HG02885 (cell line): ENCODE data around the gene RFC2.
"Not testable (repeated sequence)": the region's sequence is repeated elsewhere in the genome, so short reads cannot be mapped to it uniquely, and the experiment has no call there.

Experiments used
- ATAC-seq: cut with Tn5 transposase; IDR thresholded peaks from one replicate; pipeline ENCODE4 v1.9.1; 2021; ENCODE audit warnings: mild to moderate bottlenecking; ENCODE audit not compliant: unreplicated experiment, poor library complexity

Gene RFC2

GRCh38 chr7:74253331-74253730 lies 868 bp downstream of the RFC2 start:
- no peak for ATAC-seq

- no peak for ATAC-seq
Observed at GRCh38 chr7:74252893-74253292, 1.3 kb downstream of the RFC2 start.

GRCh38 chr7:74249058-74249457 lies 5.1 kb downstream of the RFC2 start:
- not testable (repeated sequence) for ATAC-seq

GRCh38 chr7:74248156-74248555 lies 6.0 kb downstream of the RFC2 start:
- ATAC-seq, result no peak

GRCh38 chr7:74246497-74246896 lies 7.7 kb downstream of the RFC2 start:
- ATAC-seq, result no peak

- no peak for ATAC-seq
Observed at GRCh38 chr7:74242122-74242443, 12.1 kb downstream of the RFC2 start.

GRCh38 chr7:74240482-74240881 lies 13.7 kb downstream of the RFC2 start:
- no peak for ATAC-seq

- ATAC-seq, result no peak
Observed at GRCh38 chr7:74236284-74236683, 17.9 kb downstream of the RFC2 start.

- no peak for ATAC-seq
Observed at GRCh38 chr7:74235518-74236268, 18.5 kb downstream of the RFC2 start.

- ATAC-seq, result no peak
Observed at GRCh38 chr7:74233655-74234285, 20.4 kb downstream of the RFC2 start.

GRCh38 chr7:74231232-74231590 lies 23.0 kb downstream of the RFC2 start:
- ATAC-seq, result peak; percentile 62

- peak; percentile 58 for ATAC-seq
Observed at GRCh38 chr7:74230446-74231231, 23.6 kb downstream of the RFC2 start.

GRCh38 chr7:74228951-74229900 lies 25.0 kb downstream of the RFC2 start:
- ATAC-seq, result no peak

GRCh38 chr7:74226633-74227032 lies 27.6 kb downstream of the RFC2 start:
- ATAC-seq, result no peak

- no peak for ATAC-seq
Observed at GRCh38 chr7:74225400-74225799, 28.8 kb downstream of the RFC2 start.

GRCh38 chr7:74224907-74225306 lies 29.3 kb downstream of the RFC2 start:
- not testable (repeated sequence) for ATAC-seq

GRCh38 chr7:74224511-74224832 lies 29.7 kb downstream of the RFC2 start:
- ATAC-seq, result no peak

GRCh38 chr7:74223711-74224510 lies 30.3 kb downstream of the RFC2 start:
- ATAC-seq, result no peak

GRCh38 chr7:74222851-74223710 lies 31.1 kb downstream of the RFC2 start:
- ATAC-seq, result no peak
